ENCODE measurements around the gene ZNF536. TPM values are rescaled to one million over a fixed set of nuclear protein-coding genes. Genes with fewer than 3 reads are reported as not detected.

The ZNF536 gene
- total RNA-seq, 1 experiment from 2014 or later = not detected

GRCh38 chr19:30596268-30596667 is 224.1 kb downstream of the ZNF536 start:
- WGBS (ENCODE audit: extremely low coverage, insufficient read length, low lambda C conversion rate) = no CpG with 5 or more reads among the region's 6 CpGs
- Histone ChIP-seq H3T11ph (ENCODE audit: low read length) (no peak overlapping the region), H3K4ac (ENCODE audit: low read depth, low read length) (no peak overlapping the region), H3K14ac (ENCODE audit: insufficient read depth, low read length) (no peak overlapping the region), H4K8ac (replicated peaks; ENCODE audit: insufficient read length, low read depth, low read length) (no peak overlapping the region), H3K27ac (ENCODE audit: insufficient read length, low read depth, low read length) (no peak overlapping the region), H2BK5ac (ENCODE audit: insufficient read length, low read length) (no peak overlapping the region), H3K79me1 (ENCODE audit: insufficient read depth, low read depth, low read length, poor library complexity, severe bottlenecking) (no peaks in the 10 kb centered on the region), H2BK15ac (ENCODE audit: low read depth, low read length) (no peak overlapping the region), H3K9ac (ENCODE audit: extremely low read depth, insufficient read length, low read length) (no peak overlapping the region), H4K91ac (ENCODE audit: insufficient read length, low read depth, low read length) (no peak overlapping the region), H3K56ac (ENCODE audit: insufficient read length, low read depth, low read length) (no peak overlapping the region), H3K18ac (ENCODE audit: insufficient read length, low read depth, low read length) (no peak overlapping the region), H2BK20ac (ENCODE audit: low read depth, low read length, poor library complexity, severe bottlenecking) (no peak overlapping the region), H3K4me1 (ENCODE audit: insufficient read depth, low read length) (peaks cover 7% of the 10 kb centered on the region; the same call in 1 of the 2 replicates), H2AK5ac (ENCODE audit: insufficient read length, low read length) (no peak overlapping the region), H3K27me3 (ENCODE audit: insufficient read depth, low read length) (no peaks in the 10 kb centered on the region; the same call in 1 of the 2 replicates), H3K79me2 (ENCODE audit: insufficient read depth, low read length) (no peaks in the 10 kb centered on the region), H2BK120ac (ENCODE audit: low read depth, low read length, poor library complexity, severe bottlenecking) (no peak overlapping the region), H3K9me3 (ENCODE audit: control insufficient read depth, low read depth, low read length) (no peaks in the 10 kb centered on the region), H3K4me2 (ENCODE audit: insufficient read depth, insufficient read length, low read length) (peak overlapping the region; percentile 32), H2AFZ (ENCODE audit: low read length) (no peak overlapping the region), H4K5ac (ENCODE audit: insufficient read length, low read depth, low read length) (no peak overlapping the region), H3K23ac (ENCODE audit: insufficient read length, low read depth, low read length) (no peak overlapping the region), H2BK12ac (ENCODE audit: insufficient read length, low read depth, low read length) (no peak overlapping the region), H3K23me2 (ENCODE audit: insufficient read length, low read depth, low read length, poor library complexity, severe bottlenecking) (no peaks in the 10 kb centered on the region), H4K20me1 (ENCODE audit: control insufficient read depth, insufficient read depth, insufficient read length) (no peaks in the 10 kb centered on the region)
- DNase-seq = no peak
- Mint-ChIP-seq H3K4me3 (peak overlapping the region; percentile 6 to 64; a peak in 2 of 5 replicates), H3K27me3 (ENCODE audit: low read depth) (peaks cover 9% of the 10 kb centered on the region), H3K27ac (peak overlapping the region in 2 of 3 experiments; percentile 72 to 73; a peak in 5 of 7 replicates), H3K4me1 (peaks cover 36 to 47% of the 10 kb centered on the region in 2 experiments), H3K36me3 (ENCODE audit: insufficient read depth in 1 of 3, low read depth in 3 of 3) (no peaks in the 10 kb centered on the region), H3K9me3 (peaks cover under 1% of the 10 kb centered on the region in 2 experiments; a peak in 3 of 5 replicates)
- TF ChIP-seq, protein P1, sequence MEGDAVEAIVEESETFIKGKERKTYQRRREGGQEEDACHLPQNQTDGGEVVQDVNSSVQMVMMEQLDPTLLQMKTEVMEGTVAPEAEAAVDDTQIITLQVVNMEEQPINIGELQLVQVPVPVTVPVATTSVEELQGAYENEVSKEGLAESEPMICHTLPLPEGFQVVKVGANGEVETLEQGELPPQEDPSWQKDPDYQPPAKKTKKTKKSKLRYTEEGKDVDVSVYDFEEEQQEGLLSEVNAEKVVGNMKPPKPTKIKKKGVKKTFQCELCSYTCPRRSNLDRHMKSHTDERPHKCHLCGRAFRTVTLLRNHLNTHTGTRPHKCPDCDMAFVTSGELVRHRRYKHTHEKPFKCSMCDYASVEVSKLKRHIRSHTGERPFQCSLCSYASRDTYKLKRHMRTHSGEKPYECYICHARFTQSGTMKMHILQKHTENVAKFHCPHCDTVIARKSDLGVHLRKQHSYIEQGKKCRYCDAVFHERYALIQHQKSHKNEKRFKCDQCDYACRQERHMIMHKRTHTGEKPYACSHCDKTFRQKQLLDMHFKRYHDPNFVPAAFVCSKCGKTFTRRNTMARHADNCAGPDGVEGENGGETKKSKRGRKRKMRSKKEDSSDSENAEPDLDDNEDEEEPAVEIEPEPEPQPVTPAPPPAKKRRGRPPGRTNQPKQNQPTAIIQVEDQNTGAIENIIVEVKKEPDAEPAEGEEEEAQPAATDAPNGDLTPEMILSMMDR (conservative IDR thresholded peaks at IDR 0.05) = no peak

All from H9 (cell line).